MM.1S (cell line): Measurements from ENCODE around the gene SIDT1.

Experiments used
- EZH2 ChIP-seq: fragments of 300-600 bp; sonication (generic); optimal IDR thresholded peaks from 2 replicates; pipeline ENCODE3; 2017; ENCODE audit warnings: low read depth, mild to moderate bottlenecking, antibody characterized with exemption, low read length, mixed read lengths
- EZH2phosphoT487 ChIP-seq: fragments of 300-600 bp; sonication (generic); IDR thresholded peaks from 2 replicates; pipeline ENCODE4 v1.6.1; 2018; ENCODE audit warnings: antibody characterized with exemption, low read length
- TF ChIP-seq, protein P1 (sequence below): fragments of 300-600 bp; sonication (generic); IDR thresholded peaks from 2 replicates; pipeline ENCODE4 v1.5.1; 2016; ENCODE audit warnings: antibody characterized with exemption, low read length, mixed read lengths

DNA sequence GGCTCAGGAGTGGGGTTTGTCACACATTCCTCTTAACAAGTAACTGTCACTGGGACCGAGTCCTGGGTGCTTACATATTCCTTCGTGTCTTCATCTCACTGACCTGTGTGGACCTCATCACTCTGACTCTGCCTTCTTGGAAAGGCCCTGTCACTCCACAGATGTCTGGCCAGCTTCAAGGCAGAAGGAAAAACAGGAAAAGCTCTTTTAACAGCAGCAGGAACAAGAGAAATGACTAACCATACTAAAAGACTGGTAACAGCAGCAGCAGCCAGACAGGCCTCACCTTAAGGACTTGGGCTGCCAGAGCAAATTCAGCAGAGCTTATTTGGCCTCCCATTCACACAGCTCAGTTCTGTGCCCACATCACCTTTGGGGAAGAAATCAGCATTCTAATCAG is 96.0 kb downstream of the SIDT1 start:
- TF ChIP-seq, protein P1, sequence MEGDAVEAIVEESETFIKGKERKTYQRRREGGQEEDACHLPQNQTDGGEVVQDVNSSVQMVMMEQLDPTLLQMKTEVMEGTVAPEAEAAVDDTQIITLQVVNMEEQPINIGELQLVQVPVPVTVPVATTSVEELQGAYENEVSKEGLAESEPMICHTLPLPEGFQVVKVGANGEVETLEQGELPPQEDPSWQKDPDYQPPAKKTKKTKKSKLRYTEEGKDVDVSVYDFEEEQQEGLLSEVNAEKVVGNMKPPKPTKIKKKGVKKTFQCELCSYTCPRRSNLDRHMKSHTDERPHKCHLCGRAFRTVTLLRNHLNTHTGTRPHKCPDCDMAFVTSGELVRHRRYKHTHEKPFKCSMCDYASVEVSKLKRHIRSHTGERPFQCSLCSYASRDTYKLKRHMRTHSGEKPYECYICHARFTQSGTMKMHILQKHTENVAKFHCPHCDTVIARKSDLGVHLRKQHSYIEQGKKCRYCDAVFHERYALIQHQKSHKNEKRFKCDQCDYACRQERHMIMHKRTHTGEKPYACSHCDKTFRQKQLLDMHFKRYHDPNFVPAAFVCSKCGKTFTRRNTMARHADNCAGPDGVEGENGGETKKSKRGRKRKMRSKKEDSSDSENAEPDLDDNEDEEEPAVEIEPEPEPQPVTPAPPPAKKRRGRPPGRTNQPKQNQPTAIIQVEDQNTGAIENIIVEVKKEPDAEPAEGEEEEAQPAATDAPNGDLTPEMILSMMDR, result no peak
- TF ChIP-seq EZH2, result no peak
- no peak for TF ChIP-seq EZH2phosphoT487
